Mucosa of descending colon (tissue), 3 donors: ENCODE results near the gene KRTAP9-6. TPM values are rescaled to one million over a fixed set of nuclear protein-coding genes. Genes with fewer than 3 reads are reported as not detected.
"Not testable (repeated sequence)": the region's sequence is repeated elsewhere in the genome, so short reads cannot be mapped to it uniquely, and the experiment has no call there.

Source experiments
- ATAC-seq: fragments of 200-7000 bp; cut with Tn5 transposase; one replicate; pipeline ENCODE4 v1.9.1; 2020; ENCODE audit warnings: mild to moderate bottlenecking, moderate library complexity
- DNase-seq, 3 donors: peaks; one replicate each; pipeline ENCODE4 v3.0.0-alpha.2; 2020
- H3K36me3 ChIP-seq: fragments of 200-600 bp; one replicate; pipeline ENCODE4 v1.8.0; 2021; ENCODE audit warnings: low read depth, mild to moderate bottlenecking
- H3K4me1 ChIP-seq: fragments of 200-600 bp; one replicate; pipeline ENCODE4 v1.8.0; 2021; ENCODE audit warnings: low read depth, mild to moderate bottlenecking
- H3K4me3 ChIP-seq: fragments of 200-600 bp; one replicate; pipeline ENCODE4 v1.8.0; 2021; ENCODE audit warnings: mild to moderate bottlenecking
- H3K9me3 ChIP-seq: fragments of 200-600 bp; one replicate; pipeline ENCODE4 v1.8.0; 2021; ENCODE audit warnings: mild to moderate bottlenecking
- CTCF ChIP-seq: fragments of 200-600 bp; IDR thresholded peaks from one replicate; pipeline ENCODE4 v1.8.0; 2022; ENCODE audit warnings: antibody characterized with exemption, mild to moderate bottlenecking
- intact Hi-C, 2 donors: fragments of 100-400 bp; cut with DNase I in 1 of 2; cut with micrococcal nuclease in 1 of 2; formaldehyde crosslinking; loops; one replicate each; pipeline versions ENCODE4 v1.11.0 to v1.11.1; 2022; cut with DNase I, micrococcal nuclease
- long read RNA-seq, 2 donors: library from polyadenylated mRNA; unstranded; transcript quantifications; one replicate each; pipeline ENCODE4 v2.0.0, GENCODE V29; 2019 to 2021
- total RNA-seq, 3 donors: library from RNA; stranded (reverse); fragmentation: NEBNext Ultra II Directional in 2 of 3; extraction: Animal tissue kit (Norgen Biotek cat#: 25700) in 2 of 3; gene quantifications; one replicate each; pipeline versions ENCODE4 v1.2.1 to v1.2.4, GENCODE V29; 2021 to 2023
- donor health status: DM: no; HTN: no; CAD: no; lungs with moderate emphysema.
- donor health status: DM: no; HTN: no; CAD: no.
- donor health status: DM: no; HTN: yes; CAD: no.

KRTAP9-6 gene
- total RNA-seq, result not detected
- long read RNA-seq, donor 1, result 0 reads
- long read RNA-seq, donor 2, result 0 reads

- no peak for ATAC-seq
- Histone ChIP-seq H3K4me3 (no peak within 1 kb of the TSS), H3K9me3 (no peaks in the 10 kb centered on the region), H3K36me3 (no peaks in the 10 kb centered on the region), H3K4me1 (no peaks in the 10 kb centered on the region)
- no peak for TF ChIP-seq CTCF
- no peak for DNase-seq
- intact Hi-C loops, result no loop called here
These were observed at the start of gene KRTAP9-6 for GRCh38 chr17:41265078-41265477. TSS of gene KRTAP9-6 (plus strand) at chr17:41265378. CDS start at chr17:41265378, 0 bp downstream.

DNA sequence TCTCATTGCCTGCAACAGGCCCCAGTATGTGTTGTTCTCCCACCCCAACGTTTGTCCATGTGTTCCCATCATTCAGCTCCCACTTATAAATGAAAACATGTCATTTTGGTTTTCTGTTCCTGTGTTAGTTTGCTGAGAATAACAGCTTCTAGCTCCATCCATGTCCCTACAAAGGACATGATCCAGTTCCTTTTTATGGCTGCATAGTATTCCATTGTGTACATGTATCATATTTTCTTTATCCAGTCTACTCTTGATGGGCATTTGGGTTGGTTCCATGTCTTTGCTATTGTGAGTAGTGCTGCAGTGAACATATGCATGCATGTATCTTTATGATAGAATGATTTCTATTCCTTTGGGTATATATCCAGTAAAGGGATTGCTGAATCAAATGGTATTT, 49.5 kb upstream of the KRTAP9-6 start:
- H3K4me3 ChIP-seq, result no peak overlapping the region
- no peaks in the 10 kb centered on the region for H3K9me3 ChIP-seq
- H3K36me3 ChIP-seq, result no peaks in the 10 kb centered on the region
- no peaks in the 10 kb centered on the region for H3K4me1 ChIP-seq
- DNase-seq (no peak), ATAC-seq (no peak)
- no peak for TF ChIP-seq CTCF
- intact Hi-C loops, result no loop called here

GRCh38 chr17:41223821-41224220, 41.4 kb upstream of the KRTAP9-6 start:
- TF ChIP-seq CTCF, result no peak
- no peak for DNase-seq

DNA sequence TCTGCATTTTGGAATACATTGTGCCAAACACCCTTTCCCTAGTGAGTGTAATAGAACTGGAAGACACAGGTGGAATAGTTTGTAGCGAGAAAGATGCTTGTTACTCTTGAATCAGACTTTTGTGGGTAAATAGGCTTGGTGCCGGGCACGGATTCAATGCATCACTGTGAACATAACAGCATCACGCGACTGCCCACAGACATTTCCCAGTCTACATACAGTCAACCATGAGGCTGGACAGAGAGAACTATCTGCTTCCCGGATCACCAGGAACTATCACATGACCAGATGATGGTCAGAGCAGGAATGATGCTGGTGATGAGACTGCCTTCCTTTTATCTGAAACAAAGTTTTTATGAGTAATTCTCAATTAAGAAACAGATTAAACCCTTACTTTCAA, 39.1 kb upstream of the KRTAP9-6 start:
- TF ChIP-seq CTCF, result no peak
- Histone ChIP-seq H3K36me3 (no peaks in the 10 kb centered on the region), H3K9me3 (no peaks in the 10 kb centered on the region), H3K4me3 (no peak overlapping the region), H3K4me1 (no peaks in the 10 kb centered on the region)
- intact Hi-C loops, result no loop called here
- DNase-seq, result no peak
- ATAC-seq, result no peak

More at GRCh38 chr17:41223821-41224220, 41.4 kb upstream of the KRTAP9-6 start:
- H3K9me3 ChIP-seq, result no peaks in the 10 kb centered on the region
- no peaks in the 10 kb centered on the region for H3K4me1 ChIP-seq
- no peak overlapping the region for H3K4me3 ChIP-seq
- intact Hi-C loops, result no loop called here
- H3K36me3 ChIP-seq, result no peaks in the 10 kb centered on the region
- no peak for ATAC-seq

DNA sequence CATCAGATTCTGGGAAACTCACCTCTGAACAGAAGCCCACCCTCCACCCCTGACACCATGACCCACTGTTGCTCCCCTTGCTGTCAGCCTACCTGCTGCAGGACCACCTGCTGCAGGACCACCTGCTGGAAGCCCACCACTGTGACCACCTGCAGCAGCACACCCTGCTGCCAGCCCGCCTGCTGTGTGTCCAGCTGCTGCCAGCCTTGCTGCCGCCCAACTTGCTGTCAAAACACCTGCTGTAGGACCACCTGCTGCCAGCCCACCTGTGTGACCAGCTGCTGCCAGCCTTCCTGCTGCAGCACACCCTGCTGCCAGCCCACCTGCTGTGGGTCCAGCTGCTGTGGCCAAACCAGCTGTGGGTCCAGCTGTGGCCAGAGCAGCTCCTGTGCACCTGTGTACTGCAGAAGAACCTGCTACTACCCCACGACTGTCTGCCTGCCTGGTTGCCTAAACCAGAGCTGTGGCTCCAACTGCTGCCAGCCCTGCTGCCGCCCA, 38.5 kb upstream of the KRTAP9-6 start, which contains the start of gene KRTAP9-2:
KRTAP9-2 (plus strand) TSS at position 51 of the 498 bp plus-strand sequence; CDS start at position 58, 7 bp downstream.
- H3K4me3 ChIP-seq, ATAC-seq, DNase-seq, H3K36me3 ChIP-seq, H3K9me3 ChIP-seq, H3K4me1 ChIP-seq, intact Hi-C loops: not testable (repeated sequence)

- no peaks in the 10 kb centered on the region for H3K4me1 ChIP-seq
- TF ChIP-seq CTCF, result no peak
- no peaks in the 10 kb centered on the region for H3K36me3 ChIP-seq
- H3K4me3 ChIP-seq, result no peak overlapping the region
- DNase-seq (no peak), ATAC-seq (no peak)
- no peaks in the 10 kb centered on the region for H3K9me3 ChIP-seq
- intact Hi-C loops, result no loop called here
These were observed 35.1 kb upstream of the KRTAP9-6 start for GRCh38 chr17:41230094-41230493.
